ENCODE data around the gene WDR89.

- no peak for TF ChIP-seq POLR2A (IDR thresholded peaks at IDR 0.05)
- TF ChIP-seq CTCF (IDR thresholded peaks at IDR 0.05), result no peak
- no peak for TF ChIP-seq POLR2AphosphoS5 (IDR thresholded peaks at IDR 0.05)
These were observed 45.3 kb upstream of the WDR89 start for GRCh38 chr14:63686926-63687325.
